ENCODE results near the gene CYP8B1.

The CYP8B1 gene

DNA sequence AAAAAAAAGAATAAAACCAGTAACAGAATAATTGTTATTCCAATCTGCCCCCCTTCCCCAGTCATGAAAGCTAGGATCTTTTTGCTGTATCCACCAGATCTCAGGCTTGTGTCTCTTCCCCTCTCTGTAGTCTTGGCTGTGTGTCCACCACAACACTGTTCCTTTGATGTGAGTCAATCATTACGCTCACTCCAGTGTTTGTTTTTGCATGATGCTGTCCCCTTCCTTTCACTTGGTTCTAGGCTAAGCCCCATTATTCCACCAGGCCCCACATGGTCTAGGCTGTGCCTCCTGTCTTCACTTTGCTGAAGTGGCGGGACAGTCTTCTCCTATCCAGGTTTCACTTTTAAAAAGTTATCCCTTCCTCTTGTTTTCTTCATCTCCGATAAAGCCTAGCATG is 52.9 kb downstream of the CYP8B1 start:
- WGBS, 2 experiments (ENCODE audit: insufficient coverage in 2 of 2) = 97% methylated on average over 3 of the region's 3 CpGs
- H3K27ac ChIP-seq (ENCODE audit: low read depth, low read length, severe bottlenecking) = no peak overlapping the region
- no peak overlapping the region for H3K4me3 ChIP-seq (ENCODE audit: extremely low read depth, insufficient read depth, low read length, poor library complexity, severe bottlenecking)

More for the DNA sequence above, 52.9 kb downstream of the CYP8B1 start:
- Histone ChIP-seq H3K36me3 (ENCODE audit: control insufficient read depth, insufficient read depth, low read length) (no peaks in the 10 kb centered on the region), H3K9me3 (ENCODE audit: control insufficient read depth, low read length) (no peaks in the 10 kb centered on the region), H3K4me1 (ENCODE audit: control insufficient read depth, insufficient read depth, low read length, poor library complexity, severe bottlenecking) (peaks cover 14% of the 10 kb centered on the region)
